Cardiac septum (tissue), 1 donor: ENCODE data around the gene SYNCRIP. TPM values are rescaled to one million over a fixed set of nuclear protein-coding genes. Genes with fewer than 3 reads are reported as not detected.
"Not testable (repeated sequence)": the region's sequence is repeated elsewhere in the genome, so short reads cannot be mapped to it uniquely, and the experiment has no call there.

Source experiments
- DNase-seq: peaks from one replicate; pipeline ENCODE4 v3.0.0-alpha.2; 2020; ENCODE audit warnings: low spot score
- intact Hi-C: fragments of 100-400 bp; cut with DNase I; formaldehyde crosslinking; loops from one replicate; pipeline ENCODE4 v1.14.0; 2022
- long read RNA-seq: library from polyadenylated mRNA; unstranded; transcript quantifications from one replicate; pipeline ENCODE4 v2.0.0, GENCODE V29; 2021
- total RNA-seq: library from RNA; stranded (reverse); fragmentation: NEBNext Ultra II Directional; extraction: Animal tissue kit (Norgen Biotek cat#: 25700); gene quantifications from one replicate; pipeline ENCODE4 v1.2.1, GENCODE V29; 2021
- donor health status: DM: no; HTN: no; CAD: no.

Gene SYNCRIP
- total RNA-seq = 73.1 TPM
- long read RNA-seq, full-length matches to known transcripts = 28 of 76 reads
- long read RNA-seq, partial matches to known transcripts = 28 of 76 reads
- long read RNA-seq, other reads (novel, unspliced or antisense) = 20 of 76 reads

DNA sequence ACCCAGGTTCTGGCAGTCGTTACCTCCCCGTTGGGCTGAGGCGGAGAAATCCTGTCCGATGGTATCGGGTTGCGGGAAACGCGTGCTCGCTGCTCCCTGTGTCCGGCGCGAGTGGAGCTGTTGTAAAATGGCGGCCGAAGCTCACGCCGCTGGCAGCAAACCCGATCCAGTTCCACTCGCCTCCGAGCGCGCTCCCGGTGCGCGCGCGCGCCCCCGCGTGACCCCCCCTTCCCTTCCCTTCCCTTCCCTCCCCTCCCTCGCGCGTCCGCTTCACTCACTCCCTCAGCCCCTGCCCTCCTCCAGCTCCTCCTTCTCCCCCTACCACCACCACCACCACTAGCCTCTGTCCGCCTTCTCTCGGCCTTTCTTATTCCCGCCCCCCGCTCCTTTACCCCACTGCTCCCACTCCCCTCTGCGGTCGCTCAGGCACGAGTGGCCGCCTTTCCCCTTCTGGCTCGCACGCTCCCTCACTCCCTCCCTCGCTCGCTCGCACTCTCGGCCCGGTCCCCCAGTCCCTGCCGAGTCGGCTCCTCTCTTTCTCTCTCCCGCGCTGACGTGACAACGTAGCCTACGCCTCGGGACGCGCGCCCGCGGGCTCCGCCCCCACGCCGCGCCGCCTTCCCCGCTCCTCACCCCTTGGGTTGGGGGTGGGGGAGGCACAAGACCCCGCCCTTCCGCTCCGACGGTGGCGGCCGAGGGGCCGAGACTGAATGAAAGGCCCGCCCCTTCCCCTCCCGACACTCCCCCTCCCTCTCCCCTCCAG, at the start of gene SYNCRIP:
SYNCRIP (minus strand) TSS at position 113 of the 763 bp plus-strand sequence. CDS start 1,447 bp downstream, outside the sequence.
- peak; percentile 100 for DNase-seq
- intact Hi-C loops = loop anchor here (1.0 kb wide), 2 partner anchors 35 to 49 kb away; no protein-coding TSS in a partner anchor

GRCh38 chr6:85691478-85691877, 48.8 kb upstream of the SYNCRIP start:
- DNase-seq = no peak

GRCh38 chr6:85690071-85690470, 47.4 kb upstream of the SYNCRIP start:
- intact Hi-C loops = no loop called here

More at GRCh38 chr6:85691478-85691877, 48.8 kb upstream of the SYNCRIP start:
- intact Hi-C loops = no loop called here

DNA sequence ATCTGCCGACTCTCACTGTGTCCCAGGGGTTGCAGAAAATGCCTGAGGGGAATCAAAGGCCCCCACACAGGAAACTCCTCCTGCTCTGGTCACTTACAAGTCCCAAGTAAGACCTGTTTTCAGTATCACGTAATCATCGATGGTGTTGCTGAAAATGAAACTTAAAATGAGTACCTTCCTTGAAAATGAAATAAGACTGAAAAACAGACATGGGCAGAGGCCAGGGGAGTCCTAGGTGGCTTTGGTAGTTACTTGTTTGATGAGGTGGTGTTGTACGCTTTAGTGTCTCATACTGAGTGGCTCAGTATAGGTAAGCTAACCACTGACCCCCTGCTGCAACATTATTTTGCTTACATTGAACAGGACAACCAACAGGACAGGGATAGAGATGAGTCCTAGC, 43.0 kb upstream of the SYNCRIP start:
- intact Hi-C loops = no loop called here
- DNase-seq = no peak

More at GRCh38 chr6:85690071-85690470, 47.4 kb upstream of the SYNCRIP start:
- no peak for DNase-seq

- intact Hi-C loops = no loop called here
Observed at GRCh38 chr6:85684809-85685171, 42.1 kb upstream of the SYNCRIP start.

DNA sequence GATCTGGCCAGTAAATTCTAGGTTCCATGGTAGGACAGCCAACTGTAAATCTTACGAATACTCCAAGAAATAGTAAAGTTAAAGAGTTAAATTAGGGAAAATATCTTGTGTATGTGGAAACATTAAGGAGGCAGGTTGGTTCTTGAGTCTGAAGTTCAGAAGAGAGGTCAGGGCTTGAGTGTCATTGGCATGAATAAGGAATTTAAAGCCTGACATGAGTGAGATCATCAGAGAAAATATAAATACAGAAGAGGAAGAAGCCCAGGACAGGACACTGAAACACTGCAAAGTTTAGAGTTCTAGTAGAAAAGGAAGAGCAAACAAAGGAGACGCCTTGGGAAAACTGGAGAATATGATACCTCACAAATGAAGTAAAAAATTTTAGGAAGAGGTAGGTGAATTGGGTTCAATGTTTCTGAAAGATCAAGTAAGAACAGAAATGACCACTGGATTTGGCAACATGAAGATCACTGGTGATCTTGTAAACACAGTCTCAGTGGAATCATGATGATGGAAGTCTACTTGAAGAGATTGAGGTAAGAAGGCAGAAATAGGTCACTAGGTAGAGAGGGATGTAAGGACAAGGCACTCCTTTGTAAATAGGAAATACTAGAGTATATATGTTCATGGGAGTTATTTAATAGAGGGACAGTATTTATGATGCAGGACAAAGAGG, 41.6 kb upstream of the SYNCRIP start:
- no peak for DNase-seq
- intact Hi-C loops = no loop called here

More at GRCh38 chr6:85684809-85685171, 42.1 kb upstream of the SYNCRIP start:
- no peak for DNase-seq

DNA sequence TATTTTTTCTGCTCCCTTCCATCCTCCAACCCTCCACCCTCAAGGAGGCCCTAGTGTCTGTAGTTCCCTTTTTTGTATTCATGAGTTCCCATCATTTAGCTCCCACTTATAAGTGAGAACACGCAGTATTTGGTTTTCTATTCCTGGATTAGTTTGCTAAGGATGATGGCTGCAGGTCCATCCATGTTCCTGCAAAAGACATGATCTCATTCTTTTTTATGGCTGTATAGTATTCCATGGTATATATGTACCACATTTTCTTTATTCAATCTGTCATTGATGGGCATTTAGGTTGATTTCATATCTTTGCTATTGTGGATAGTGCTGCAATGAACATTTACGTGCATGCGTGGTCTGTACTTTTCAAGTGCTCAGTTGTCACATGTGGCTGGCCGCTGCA, 39.2 kb upstream of the SYNCRIP start:
- intact Hi-C loops, DNase-seq: not testable (repeated sequence)

- DNase-seq = no peak
- intact Hi-C loops = no loop called here
Observed at GRCh38 chr6:85680388-85680787, 37.7 kb upstream of the SYNCRIP start.

DNA sequence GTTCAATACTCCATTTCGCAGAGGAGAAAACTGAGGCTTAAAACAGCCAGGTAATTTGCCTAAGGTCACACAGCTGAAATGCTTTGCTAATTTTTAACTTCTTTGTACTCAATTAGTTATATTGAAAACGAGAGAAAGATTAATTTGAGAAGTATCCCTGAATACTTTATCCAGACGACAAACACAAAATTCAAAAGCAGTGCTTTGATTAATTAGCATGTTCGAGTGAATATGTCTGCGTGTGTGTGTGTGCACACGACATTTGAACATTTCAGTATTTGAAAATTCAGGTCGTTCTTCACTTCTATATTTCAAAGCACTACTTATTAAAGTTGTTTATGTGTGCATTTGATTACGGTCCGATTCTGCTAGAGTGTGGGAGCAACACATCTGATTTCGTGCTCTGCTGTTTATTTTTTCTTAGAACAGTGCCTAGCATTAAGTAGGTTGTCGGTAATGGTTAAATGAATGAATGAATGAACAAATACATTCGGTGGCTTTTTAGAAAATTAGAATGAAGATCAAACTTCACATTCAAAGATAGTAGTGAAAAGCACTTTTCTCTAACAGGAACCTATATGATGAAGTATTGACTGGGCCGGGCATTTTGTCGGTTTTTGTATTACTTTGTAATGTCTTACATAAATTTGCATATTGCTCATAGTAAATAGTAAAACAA, 36.9 kb upstream of the SYNCRIP start:
- no peak for DNase-seq
- intact Hi-C loops = loop anchor here (5.0 kb wide), 2 partner anchors 87 to 142 kb away; partner anchors contain the start of gene SNX14

DNA sequence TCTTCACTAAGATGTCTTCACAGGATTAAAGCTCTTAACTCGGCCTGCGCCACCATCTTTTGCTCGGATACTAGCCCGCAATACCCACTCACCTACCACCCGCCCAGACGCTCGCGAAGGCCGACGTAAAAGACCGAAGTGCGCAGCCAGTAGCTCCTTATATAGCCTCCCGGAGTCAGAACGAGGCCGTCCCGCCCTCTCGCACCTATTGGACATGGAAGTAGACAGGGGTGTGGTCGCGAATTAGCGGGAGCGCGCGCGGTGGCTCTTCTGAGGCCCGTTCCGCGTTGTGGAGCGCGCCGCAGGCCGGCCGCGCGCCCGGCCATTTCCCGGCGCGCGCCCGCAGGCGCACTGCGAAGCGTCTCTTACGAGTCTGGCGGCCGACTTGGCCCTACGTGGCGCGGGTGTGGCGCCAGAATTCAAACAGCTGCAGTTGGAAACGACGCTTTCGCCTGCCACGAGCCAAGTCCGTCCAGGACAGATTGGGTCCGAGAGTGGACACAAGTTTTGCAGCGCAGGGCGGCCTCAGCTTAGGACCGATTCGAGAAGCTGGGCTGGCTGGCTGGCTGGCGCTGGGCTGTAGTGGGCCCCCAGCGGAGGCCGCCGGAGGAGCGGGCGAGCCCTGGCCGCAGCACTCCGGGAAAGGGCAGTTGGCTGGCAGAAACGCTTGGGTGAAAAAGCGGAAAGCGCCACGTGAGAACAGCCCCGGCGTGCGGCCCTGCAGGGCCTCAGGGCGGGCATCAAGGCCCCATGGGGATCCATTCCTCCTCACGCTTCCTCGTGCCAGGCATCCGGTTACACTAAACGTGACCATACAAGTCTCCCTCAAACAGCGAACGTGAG, 36.1 kb upstream of the SYNCRIP start:
- peak; percentile 99 for DNase-seq
- intact Hi-C loops = loop anchor here (1.0 to 5.0 kb wide), 3 partner anchors 36 to 142 kb away; partner anchors contain the start of gene SNX14

DNA sequence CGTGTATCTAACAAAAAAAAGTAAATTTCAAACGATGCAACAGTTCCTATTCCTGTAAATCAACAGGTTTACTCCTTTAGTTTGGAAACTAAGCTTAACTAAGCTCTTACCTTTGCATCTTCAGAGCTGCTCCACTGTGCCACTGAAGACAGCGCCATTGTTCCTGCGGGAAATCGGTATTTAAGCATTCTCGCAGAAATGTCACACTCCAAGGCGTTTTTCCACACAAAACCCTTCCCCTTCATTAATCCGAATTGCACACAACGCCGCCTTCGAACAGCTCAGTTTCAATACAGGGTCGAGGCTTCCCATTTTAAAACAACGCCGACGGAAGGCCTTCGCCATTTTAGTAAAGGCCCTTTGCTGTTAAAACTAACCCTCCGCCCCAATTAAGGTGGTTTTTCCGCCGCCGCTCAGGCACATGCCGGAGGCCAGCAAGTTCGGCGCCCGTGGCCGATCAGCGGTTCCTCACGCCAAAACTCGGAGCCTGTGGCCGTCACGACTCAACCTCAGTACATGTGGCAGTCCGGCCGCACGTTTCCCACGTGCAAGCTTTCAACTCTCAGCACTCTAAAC, 35.4 kb upstream of the SYNCRIP start:
- DNase-seq = no peak
- intact Hi-C loops = loop anchor here (1.0 to 5.0 kb wide), 3 partner anchors 35 to 141 kb away; partner anchors contain the start of gene SNX14

DNA sequence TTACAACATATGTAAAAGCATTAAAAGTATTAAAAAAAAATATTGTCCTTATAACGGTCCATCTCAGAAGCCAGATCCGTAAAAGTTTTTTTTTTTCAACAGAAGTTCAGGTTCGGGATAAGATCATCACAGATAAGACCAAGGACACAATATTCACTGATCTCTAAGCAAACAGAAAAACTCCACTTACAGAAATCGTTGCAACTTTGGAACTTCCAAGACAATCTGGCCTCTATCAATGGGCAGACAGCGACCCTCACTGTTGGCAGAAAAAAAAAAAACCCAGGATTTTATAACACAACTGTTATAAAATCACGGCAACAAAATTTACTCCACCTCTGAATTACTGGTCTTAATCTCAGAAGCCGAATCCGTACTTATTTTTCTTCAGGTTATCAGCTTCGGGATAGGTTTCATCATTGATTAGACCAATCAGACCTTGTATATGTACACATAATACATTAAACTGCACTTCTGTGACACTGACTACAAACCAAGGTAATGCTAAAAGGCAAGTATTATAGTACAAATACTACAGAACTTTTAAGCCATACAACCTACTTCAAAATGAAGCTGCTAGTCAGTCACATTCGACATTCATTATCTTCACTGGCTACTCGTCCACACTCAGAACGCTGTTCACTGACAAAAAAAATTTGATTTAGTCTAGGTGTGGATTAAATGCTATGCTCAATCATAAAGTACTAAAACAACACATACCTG, 34.7 kb upstream of the SYNCRIP start:
- intact Hi-C loops = loop anchor here (5.0 kb wide), 2 partner anchors 85 to 140 kb away; partner anchors contain the start of gene SNX14
- DNase-seq = no peak

DNA sequence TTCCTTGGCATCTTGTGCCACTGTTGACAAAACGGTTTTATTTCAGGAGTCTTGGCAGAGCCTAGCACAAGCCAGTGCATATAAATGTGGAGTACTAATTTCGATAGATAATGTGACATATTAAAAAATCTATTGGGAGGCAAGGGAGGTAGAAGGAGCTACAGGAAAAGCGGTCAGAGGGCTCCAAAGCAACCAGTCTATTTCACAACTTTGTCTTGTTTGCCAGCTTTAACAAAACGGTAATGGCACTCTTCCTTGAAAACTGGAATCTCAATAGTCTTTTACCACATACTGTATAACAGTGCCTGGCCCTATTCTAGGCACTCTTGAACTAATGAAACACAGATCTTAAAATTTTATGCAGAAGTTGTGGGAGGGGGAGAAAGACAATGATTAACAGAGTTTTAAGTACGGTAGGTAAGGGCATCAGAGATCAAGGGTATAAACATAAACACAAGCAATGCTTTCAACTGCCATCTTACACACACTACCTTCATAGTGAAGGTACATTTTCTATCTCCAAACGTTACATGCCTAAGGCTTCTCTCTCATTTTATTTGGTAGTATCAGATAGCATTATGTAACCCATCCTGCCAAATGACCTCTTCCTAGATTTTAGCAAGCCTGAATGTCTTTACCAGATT, 33.5 kb upstream of the SYNCRIP start:
- no peak for DNase-seq
- intact Hi-C loops = loop anchor here (5.0 kb wide), 2 partner anchors 84 to 139 kb away; partner anchors contain the start of gene SNX14

GRCh38 chr6:85675030-85675819, 32.5 kb upstream of the SYNCRIP start:
- DNase-seq = no peak
- intact Hi-C loops = loop anchor here (5.0 kb wide), 2 partner anchors 83 to 138 kb away; partner anchors contain the start of gene SNX14

GRCh38 chr6:85674604-85675003, 31.9 kb upstream of the SYNCRIP start:
- intact Hi-C loops = loop anchor here (5.0 kb wide), 2 partner anchors 82 to 137 kb away; partner anchors contain the start of gene SNX14
- DNase-seq = no peak
